ENCODE results near the gene XYLT2.

- TF ChIP-seq GABPB1 (CRISPR knock-in tag; IDR thresholded peaks at IDR 0.05) = no peak
- TF ChIP-seq CTCF (IDR thresholded peaks at IDR 0.05) = no peak
- TF ChIP-seq KAT7 (CRISPR knock-in tag; IDR thresholded peaks at IDR 0.05; ENCODE audit: borderline replicate concordance) = no peak
- TF ChIP-seq IRF2 (CRISPR knock-in tag; IDR thresholded peaks at IDR 0.05; ENCODE audit: borderline replicate concordance, low read depth) = no peak
- no peak for TF ChIP-seq SP1 (CRISPR knock-in tag; conservative IDR thresholded peaks at IDR 0.05)
- no peak for TF ChIP-seq ATF3 (CRISPR knock-in tag; conservative IDR thresholded peaks at IDR 0.05)
- no peak for TF ChIP-seq ATF2 (CRISPR knock-in tag; IDR thresholded peaks at IDR 0.05; ENCODE audit: borderline replicate concordance, low read depth)
- TF ChIP-seq MYBL2 (CRISPR knock-in tag; IDR thresholded peaks at IDR 0.05) = no peak
- no peak for TF ChIP-seq IRF1 (CRISPR knock-in tag; IDR thresholded peaks at IDR 0.05)
These were observed 7.0 kb downstream of the XYLT2 start for GRCh38 chr17:50352693-50353599.
